NCI-H82 treated with DMSO at 0.1 percent for 48 hours (cell line): ENCODE results near the gene NEGR1.

Experiments used
- DNase-seq: peaks from one replicate; lab custom pipeline; 2025; ENCODE audit not compliant: unreplicated experiment; lab: John Stamatoyannopoulos, UW

Gene NEGR1

DNA sequence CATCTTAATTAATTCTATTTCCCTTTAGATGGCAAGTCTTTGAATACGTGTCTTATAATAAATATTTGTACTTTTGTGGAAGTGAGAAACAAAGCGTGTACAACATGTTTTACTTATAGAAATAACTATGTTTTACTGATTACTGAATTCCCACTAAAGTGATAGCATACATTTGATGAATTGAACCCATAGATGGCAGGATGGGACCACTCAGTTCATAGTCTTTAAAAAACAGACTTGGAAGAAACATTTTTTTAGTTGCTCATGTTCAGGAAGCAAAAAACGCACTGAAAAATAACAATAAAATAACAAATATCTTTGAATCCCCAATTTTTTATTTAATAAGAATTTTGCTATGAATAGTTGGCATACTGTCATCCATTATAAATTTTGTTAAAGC, 694.4 kb downstream of the NEGR1 start:
- no peak for DNase-seq

DNA sequence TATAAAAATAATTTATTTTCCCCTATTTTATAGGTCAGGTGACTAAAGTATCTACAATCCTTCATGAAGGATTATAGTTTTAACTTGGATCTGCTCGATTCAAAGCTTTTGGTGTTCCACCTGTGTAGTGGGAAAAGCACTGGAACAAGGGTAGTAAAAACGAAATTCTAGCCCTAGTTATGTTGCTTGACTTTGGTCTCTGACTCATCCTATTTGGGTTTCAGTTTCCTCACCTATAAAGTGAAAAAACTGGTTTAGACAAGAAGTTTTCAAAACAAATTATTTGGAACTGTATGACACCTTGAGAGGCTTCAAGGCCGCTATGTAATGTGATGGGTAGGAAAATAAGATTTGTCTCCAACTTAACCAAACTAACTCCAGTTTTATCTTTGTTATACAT, 696.3 kb downstream of the NEGR1 start:
- DNase-seq = no peak

DNA sequence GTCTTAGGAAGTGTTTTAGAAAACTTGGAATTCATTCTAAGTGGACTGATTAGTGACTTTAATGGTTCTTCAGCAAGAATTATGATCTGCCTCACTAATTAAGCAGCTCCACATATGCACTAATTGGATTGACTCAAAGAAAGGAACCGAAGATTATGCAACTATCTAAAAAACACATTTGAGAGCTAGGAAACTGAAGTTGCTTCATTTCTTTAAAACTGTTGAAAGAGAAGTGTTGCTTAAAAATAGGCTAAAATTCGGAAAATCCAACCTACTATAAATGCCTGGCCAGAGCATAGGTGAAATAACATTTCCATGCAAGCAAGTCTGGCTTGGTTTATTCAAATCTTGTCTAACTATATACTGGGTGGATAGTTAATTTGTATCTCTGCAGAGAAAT, 698.6 kb downstream of the NEGR1 start:
- peak; percentile 41 for DNase-seq

DNA sequence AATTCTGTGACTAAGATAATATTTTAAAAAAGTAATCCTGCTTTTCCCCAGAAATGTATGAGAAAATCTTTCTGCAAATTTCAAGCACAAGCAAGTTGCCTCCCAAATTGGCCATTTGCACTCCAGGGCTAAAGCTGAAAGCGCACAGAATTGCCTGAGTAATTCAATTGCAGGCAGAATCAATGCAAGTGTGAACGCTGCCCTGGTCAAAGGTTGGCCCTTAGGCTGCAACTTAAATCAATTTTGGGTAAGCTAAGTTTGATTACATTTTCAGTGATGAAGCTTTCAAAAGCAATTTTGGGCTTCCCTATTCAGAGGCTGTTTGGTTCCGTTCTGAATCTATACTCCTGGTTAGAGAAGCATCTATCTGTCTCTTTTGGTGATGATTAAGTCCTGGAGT, 699.7 kb downstream of the NEGR1 start:
- DNase-seq = no peak

DNA sequence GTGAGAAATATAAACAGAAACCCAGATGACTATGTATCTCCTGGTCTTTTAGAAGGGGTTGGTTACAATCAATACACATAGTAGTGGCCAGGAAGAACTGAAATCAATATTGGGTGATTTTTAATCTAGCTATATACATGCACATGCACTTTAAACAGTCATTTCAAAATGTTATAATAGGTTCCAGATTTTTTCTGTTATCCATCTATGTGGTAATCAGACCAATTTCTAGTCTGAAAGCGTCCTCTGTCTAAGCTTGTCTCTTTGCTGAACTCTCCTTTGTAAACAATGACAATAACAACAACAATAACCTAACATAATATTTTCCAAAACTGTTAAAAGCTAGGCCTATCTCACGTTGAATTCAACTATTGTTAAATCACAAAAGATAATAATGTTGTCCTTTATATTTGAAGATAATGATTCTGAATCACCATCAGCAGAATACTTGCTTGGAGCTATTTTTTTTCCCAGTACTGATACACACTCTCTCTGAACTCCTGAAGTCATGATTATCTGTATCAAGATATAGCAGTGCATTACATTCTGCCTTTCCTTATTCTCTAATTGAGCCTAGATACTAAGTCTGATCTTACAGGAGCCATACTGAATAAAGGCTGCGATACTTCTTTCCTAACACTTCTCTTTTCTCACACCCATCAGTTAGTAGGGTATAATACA, 704.7 kb downstream of the NEGR1 start:
- DNase-seq = no peak

DNA sequence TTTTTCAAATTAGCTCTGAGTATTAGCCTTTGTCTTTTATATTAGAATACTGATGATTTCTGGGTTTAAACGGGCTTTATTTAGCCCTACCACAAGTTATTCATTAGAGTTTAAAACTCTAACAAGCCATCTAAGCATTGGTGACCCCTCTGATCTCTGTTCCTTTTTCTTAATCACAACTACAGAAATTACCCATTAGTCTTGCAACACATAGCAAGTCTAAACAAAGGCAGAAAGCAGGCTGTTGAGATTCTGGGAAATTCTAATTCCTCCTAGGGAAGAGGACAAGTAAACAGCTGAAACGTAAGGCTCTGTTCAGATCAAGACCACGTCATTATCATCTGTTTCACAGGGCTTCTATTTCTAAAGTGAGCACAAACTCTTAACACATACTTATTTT, 710.3 kb downstream of the NEGR1 start:
- no peak for DNase-seq

DNA sequence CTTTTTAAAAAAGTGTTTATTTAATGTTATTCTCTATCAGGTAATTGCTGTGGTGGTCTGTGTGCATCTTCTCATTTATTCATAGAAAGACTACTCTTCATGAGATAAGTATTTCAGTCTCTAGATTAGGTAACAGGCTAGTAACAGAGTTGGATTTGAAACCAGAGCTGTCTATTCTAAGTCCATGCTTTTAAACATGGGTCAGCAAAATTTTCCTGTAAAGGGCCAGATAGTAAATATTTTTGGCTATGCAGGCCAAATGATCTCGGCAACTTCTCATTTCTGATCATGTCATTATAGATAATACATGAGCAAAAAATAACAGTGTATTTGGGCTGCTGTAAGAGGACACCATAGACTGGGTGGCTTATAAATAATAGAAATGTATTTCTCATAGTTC, 715.9 kb downstream of the NEGR1 start:
- DNase-seq = no peak

DNA sequence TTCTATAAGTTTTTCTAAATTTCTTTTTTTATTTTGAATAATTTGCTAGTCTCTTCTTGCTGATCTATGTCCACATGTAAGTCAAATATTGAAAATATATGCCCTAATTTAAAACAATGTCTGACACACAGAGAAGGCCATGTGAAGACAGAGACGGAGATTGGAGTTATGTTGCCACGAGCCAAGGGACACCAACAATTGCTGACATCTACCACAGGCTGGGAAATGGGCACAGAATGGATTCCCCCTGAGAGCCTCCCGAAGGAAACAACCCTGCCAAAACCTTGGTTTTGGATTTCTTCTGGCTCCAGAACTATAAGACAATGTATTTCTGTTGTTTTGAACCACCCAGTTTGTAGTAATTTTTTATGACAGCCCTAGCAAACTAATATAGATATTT, 716.5 kb downstream of the NEGR1 start:
- DNase-seq = no peak

DNA sequence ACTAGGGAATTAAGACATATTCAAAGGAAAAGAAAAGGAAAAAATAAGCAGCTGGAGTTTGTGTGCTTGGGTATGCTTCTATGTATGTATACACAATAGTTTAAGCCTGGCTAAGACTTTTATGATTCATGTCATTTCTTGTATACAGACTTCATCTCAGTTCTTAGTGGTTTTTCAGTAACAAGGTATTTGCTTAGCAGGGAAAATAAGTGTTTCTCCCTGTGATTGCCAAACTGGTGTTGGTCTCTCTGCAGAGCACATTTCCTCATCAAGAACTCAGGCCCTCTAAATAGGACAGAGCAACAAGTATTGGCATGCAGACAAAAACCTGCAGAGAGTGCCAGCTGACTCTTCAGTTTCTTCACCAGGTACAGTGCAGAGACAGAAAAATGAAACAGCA, 717.1 kb downstream of the NEGR1 start:
- DNase-seq = no peak

DNA sequence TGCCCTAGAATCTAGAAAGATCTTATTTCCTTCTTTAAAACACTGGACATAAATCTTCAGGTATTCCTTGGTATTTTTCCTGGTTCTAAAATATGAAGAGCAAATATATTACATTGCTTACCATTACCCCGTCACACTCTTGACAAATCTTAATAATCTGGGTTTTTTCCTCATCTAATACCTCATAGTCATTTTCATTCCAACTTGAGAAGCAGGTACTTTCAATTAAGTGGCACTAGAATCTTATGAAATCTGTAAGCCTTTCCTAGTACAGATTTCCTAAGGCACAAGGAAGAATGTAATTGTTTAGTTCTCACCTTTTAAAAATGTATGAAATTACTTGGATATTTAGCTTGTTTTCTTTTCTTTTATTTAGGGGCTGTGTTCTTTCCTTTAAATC, 720.0 kb downstream of the NEGR1 start:
- DNase-seq = no peak

DNA sequence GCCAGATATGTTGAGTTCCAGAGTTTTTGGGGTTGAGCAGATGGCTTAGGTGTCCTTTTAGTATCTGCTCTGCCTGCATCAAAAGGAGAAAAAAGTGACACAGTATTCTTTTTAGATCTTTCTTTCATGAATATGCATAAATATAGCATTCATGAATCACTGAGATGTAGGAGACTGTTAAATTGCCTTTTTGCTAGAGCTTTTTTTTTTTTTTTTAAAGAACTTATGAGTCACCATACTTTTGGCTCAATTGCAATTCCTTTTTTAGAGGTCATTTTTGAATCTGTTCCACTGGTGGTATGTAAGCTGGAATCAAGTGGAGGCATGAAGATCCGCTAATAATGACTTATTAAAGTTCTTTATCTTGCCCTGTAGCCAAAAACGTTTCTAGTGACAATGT, 720.6 kb downstream of the NEGR1 start:
- no peak for DNase-seq

DNA sequence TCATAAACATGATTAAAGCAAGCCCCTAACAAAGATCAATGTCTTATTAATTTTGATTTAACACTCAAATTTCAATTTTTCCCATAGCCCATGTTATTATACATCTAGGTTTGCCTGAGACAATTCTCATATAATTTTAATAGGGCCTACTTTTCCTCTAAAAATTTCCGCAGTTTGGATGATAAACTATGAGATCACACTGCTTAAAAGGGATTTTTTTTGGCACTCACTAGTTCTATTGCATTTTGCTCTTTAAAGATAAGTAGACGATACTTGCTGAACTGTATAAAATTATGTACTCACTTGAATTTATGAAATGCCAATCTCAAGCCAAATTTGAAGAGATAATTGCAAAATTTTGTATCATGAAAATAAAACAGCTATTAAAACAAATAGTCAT, 721.1 kb downstream of the NEGR1 start:
- DNase-seq = no peak

DNA sequence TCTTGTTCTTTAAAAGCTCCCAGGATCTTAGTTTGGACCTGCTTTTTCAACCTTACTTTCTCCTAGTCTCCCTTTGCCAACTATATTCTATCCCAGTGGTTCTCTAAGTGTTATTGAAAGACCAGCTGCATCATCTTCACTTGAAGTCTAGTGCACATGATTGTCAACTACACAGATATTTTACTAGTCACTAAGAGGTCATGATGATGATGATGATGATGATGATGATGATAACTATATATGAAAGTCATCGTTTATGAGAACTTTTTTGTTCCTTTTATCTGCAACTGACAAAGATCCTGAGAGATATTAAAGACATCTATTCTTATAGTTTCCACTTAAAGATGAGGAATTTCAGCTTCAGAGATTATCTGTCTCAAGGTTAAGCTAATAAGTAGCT, 722.5 kb downstream of the NEGR1 start:
- no peak for DNase-seq

DNA sequence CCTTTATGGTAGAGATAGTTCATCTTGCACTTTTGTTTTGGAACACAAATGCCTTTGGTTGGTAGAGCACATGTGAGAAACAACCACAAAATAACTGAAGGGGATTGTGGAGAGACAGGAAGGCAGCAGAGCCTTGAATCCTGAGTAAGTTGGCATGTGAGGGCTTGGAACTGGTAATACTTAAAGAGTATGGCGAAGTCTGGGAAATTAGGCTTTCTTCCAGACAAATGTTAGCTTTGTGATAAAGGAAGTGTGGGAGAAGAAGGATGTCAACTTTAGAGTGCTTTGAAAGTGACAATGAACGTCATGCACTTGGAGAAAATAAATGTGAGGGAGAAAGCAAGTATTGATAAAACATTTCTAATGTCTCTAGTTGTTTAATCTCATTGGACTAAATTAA, 725.2 kb downstream of the NEGR1 start:
- no peak for DNase-seq

DNA sequence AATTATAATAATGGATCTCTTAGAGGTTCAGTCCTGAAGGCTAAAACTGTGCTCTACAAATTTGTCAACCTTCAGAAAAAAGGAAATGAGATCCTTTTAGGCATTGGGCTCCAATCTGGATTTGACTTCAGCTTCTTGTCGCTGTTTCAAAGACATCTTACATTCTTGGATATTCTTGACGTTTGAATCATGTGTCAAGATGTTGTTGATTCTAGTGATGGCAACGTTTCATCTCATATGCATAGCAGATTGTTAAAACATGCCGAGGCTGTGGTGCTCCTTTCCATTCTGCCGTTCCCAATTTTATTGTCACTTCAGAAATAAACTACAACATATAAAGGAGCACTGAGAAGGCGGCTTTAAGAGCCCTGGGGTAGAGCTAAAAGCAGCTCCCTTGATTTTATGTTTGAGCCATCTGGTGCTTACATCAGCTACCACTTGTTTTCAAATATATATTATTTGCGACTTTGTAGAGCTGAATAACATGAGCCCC, 733.9 kb downstream of the NEGR1 start:
- no peak for DNase-seq

DNA sequence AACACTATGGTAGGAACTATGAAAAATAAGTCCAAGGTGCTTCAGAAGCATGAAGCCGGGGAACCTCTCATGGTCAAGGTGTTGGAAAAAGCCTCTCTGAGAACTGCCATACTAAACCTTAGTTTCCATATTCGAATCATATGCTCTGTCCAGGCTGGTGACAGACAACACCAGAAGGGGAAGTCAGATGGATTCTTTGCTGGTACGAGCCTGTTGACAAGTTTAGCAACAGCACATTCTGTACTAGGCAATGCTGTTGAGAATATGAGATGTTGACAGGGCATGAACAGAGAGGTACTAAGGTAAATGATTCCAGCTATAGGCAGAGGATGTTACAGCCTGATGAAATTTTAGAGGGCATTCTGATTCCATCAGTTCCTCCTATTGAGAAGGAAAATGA, 740.2 kb downstream of the NEGR1 start:
- DNase-seq = no peak

DNA sequence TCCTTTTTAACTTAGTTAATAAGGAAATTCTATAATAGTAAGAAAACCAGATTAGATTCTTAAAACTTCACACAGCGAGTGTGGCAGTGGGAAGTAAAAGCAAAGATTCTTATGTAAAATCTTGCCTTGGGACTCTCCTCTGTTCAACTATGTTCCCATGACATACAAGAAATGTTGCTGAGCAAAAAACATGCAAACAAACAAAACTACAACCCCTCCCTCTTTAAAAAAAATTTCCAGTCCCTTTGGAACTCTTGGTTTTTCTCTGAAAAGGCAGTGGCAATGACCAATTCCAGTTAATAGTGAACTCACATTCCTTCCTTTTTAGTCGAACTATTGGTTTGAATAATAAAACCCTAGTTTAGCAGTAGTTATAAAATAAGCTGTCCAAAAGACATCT, 748.4 kb downstream of the NEGR1 start:
- DNase-seq = no peak

DNA sequence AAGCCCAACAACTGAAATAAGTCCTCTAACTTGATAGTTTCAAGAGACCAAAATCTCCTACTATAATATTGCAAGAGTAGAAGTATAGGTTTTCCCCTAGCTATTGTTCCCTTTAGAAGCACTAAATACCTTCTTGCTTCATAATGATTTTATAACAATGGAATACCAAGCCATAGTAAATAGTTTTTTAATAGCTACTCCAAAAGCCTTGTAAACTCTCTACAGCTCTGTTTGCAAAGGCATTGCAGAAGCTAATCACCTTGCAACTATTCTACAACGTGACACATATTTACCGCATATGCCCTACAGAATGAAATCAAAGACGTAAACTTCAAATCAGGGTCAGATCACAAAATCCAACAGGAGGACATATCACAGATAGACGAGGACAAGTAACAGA, 750.0 kb downstream of the NEGR1 start:
- no peak for DNase-seq

DNA sequence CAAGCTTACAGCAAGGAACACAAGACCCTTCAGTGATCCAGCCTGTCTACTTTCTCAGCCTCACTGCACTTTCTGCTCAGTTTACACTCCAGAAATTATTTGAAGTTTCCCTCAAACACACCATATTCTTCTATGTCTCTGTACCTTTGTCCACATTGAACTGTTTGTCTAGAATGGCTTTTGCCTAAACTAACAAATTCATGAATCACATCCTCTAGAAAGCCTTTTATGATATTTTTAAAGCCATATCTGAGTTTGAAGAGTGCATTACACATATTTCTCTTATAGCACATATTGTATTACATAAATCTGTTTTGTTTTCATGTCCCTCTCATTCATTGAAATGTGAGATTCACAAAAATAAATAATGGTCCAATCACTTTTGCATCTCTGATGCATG, 755.5 kb downstream of the NEGR1 start:
- DNase-seq = no peak

DNA sequence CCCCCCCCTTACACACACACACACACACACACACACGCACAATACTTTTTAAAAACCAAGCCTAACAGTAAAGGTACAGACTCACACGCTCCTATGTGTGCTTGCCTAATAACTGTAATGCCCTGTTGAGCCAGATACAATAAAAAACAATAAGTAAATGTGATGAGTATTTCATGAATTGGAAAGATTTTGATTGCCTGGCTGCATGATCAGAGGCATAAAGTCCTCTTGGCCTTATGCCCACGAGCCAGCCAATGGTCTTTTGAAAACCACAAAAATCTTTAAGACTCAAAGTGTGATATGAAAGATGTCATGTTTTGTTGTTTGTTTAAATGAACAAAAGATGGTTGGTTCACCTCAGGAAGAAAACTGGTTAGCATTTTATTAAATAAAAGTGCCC, 759.6 kb downstream of the NEGR1 start:
- DNase-seq = no peak

DNA sequence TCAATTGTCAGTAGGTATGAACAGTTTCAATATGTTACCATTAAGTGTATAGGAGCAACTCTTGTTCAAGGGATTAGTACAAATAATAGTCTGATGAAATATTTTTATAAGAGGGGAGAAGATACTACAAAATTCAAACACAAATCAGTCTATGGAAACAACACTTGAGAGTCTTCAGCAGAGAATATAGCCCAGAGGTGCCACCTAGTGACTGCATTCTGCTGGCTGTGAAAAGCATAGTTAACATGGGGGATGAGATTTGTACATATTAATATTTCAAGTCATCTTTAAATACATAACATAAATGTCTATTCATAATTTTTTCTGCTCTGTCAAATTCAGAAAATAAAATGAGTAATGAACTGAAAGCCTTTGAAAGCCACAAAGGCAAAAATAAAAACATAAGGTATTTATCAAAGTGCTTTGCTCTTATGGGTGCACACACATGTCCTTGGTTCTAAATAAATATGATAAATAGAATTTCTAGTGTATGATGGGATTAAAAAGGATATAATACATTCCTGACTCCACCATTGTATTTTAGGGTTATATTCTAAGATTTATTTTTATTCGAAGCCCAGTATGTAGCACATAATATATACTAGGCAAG, 760.6 kb downstream of the NEGR1 start:
- peak; percentile 41 for DNase-seq

DNA sequence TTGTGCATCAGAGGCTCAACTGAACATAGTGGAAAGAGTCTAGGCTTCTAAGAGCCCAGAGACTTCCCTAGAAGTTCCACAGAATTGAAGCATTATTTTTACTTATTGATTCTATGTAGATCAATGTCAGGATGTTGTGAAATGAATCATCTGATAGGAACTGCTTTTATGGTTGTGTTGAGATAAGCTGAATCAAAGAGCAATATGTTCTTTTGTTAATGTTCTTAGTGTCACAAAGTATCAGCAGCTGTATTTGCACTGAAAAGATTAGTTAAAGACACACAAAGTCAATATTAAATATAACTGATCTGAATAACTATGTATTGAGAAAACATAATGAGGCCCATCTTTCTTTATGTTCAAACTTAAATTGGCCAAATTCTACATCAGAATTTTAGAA, 770.8 kb downstream of the NEGR1 start:
- no peak for DNase-seq

DNA sequence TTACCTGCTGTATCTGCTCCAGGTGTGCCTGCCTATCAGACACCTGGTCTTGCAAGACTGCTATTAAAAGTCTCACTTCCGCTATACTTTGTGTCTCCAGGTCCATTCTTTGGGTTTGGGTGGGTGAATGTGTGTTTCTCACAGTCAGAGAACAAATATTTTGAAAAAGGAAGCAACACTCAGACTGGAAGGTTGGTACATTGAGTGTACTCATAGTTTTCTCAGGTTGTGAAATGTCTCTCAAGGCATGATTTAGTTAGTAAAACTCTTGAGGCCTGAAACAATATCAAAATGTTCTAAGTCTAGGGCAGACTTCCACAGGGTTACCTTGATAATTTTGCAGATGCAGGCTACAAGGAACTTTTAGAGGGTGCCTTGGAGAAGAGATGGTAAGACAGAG, 771.6 kb downstream of the NEGR1 start:
- no peak for DNase-seq
